Measurements from ENCODE around the gene DLGAP1. TPM values are rescaled to one million over a fixed set of nuclear protein-coding genes. Genes with fewer than 3 reads are reported as not detected.
"Not testable (repeated sequence)": the region's sequence is repeated elsewhere in the genome, so short reads cannot be mapped to it uniquely, and the experiment has no call there.

Gene DLGAP1
- total RNA-seq, 1 donor from 2014 or later: 0.63 TPM

DNA sequence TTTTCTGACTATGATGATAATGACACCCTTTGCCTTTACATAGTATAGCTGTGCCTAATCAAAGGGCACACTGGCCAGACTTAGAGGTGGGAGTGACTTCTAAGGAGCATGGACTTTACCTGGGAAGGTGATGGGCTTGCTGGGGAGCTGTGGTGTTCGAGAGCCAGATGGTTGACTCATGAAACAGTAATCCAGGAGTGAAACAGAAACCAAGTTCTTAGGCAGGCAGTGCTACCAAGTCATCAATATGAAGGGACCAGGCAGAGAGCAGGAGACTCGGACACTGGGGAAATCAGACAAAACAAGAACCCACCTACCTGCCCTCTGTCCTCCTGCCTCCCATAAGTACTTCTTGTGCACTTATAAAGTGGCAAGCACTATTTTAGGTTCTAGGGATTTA lies 430.4 kb downstream of the DLGAP1 start:
- no peak for DNase-seq (ENCODE audit: low read depth)
- no peak overlapping the region for H3K4me3 ChIP-seq (ENCODE audit: low read depth, low read length)
- TF ChIP-seq, protein P1, sequence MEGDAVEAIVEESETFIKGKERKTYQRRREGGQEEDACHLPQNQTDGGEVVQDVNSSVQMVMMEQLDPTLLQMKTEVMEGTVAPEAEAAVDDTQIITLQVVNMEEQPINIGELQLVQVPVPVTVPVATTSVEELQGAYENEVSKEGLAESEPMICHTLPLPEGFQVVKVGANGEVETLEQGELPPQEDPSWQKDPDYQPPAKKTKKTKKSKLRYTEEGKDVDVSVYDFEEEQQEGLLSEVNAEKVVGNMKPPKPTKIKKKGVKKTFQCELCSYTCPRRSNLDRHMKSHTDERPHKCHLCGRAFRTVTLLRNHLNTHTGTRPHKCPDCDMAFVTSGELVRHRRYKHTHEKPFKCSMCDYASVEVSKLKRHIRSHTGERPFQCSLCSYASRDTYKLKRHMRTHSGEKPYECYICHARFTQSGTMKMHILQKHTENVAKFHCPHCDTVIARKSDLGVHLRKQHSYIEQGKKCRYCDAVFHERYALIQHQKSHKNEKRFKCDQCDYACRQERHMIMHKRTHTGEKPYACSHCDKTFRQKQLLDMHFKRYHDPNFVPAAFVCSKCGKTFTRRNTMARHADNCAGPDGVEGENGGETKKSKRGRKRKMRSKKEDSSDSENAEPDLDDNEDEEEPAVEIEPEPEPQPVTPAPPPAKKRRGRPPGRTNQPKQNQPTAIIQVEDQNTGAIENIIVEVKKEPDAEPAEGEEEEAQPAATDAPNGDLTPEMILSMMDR (conservative IDR thresholded peaks at IDR 0.05; ENCODE audit: low read depth, low read length): no peak

- not testable (repeated sequence) for DNase-seq (ENCODE audit: low read depth); H3K4me3 ChIP-seq (ENCODE audit: low read depth, low read length)
These were observed 432.4 kb downstream of the DLGAP1 start for GRCh38 chr18:4022749-4023148.

- no peak for DNase-seq (ENCODE audit: low read depth)
- H3K4me3 ChIP-seq (ENCODE audit: low read depth, low read length): no peak overlapping the region
- TF ChIP-seq, protein P1 (conservative IDR thresholded peaks at IDR 0.05; ENCODE audit: low read depth, low read length): no peak
These were observed 435.1 kb downstream of the DLGAP1 start for GRCh38 chr18:4020026-4020425.

DNA sequence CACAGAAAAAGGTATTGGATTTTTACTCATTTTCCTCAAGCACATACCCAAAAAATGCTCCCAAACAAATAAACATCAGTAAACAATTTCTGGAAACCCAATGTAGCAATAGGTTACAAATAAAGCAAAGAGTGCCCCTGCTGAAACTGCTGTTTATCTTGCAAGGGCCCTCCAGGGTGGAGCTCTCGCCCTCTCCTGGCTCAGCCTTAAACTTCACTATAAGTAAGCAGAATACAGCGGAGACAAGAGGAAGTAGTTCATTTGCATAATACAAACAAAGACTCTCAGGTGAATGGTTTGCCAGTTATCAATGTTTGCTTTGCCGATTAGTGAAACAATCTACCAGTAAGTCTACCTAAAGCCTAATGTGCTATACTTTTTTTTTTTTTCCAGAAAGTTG lies 437.6 kb downstream of the DLGAP1 start:
- DNase-seq (ENCODE audit: low read depth): no peak
- H3K4me3 ChIP-seq (ENCODE audit: low read depth, low read length): no peak overlapping the region
- TF ChIP-seq, protein P1 (conservative IDR thresholded peaks at IDR 0.05; ENCODE audit: low read depth, low read length): peak; percentile 20

DNA sequence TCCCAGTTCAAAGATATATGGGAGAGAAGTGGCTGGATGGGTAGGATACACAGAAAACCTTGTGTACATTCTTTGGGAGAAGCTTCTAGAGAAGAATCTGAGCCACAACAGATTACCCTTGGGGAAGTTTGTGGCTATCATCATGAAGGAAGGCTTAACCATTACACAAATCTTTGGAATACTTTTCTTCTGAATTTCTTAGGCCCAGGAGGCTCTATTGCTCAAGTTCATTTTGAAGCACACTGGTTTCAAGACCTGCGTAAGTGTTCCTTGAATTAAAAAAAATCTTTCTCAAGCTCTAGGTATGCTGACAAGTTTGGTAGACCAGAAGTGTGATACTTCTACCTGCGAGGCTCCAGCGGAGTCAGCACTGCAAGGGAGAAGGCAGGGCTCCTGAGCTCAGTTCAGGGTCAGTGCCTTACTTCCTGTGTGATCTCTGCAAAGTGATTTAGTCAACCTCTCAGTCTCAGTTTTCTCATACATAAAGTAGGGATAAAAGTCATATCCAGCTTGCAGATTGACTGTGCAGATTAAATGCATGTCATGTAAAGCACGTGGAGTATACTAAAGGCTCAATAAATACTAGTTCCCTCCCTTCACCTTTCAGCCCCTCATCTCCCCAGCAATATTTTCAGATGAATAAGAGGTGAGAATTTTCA lies 438.6 kb downstream of the DLGAP1 start:
- H3K4me3 ChIP-seq (ENCODE audit: low read depth, low read length): no peak overlapping the region
- TF ChIP-seq, protein P1 (conservative IDR thresholded peaks at IDR 0.05; ENCODE audit: low read depth, low read length): no peak
- DNase-seq (ENCODE audit: low read depth): peak; percentile 15

DNA sequence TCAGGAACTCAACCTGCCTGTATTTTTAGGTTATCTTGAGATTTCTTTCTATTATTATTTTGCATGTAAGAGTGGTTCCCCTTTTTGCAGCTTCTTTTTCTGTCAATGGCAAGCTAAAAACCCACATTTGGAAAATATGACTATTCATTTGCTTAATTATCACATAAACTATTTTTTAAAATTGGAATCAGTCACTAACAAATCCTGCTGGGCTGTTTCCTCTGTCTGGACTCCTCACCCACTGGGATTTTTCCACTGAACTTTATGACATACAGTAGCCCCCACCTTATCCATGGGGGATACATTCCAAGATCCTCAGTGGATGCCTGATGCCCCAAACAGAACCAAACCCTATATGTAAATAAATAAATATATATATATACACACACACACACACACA lies 447.3 kb downstream of the DLGAP1 start:
- TF ChIP-seq, protein P1 (conservative IDR thresholded peaks at IDR 0.05; ENCODE audit: low read depth, low read length): no peak
- DNase-seq (ENCODE audit: low read depth): no peak
- H3K4me3 ChIP-seq (ENCODE audit: low read depth, low read length): no peak overlapping the region

GRCh38 chr18:4004183-4004829 lies 450.8 kb downstream of the DLGAP1 start:
- no peak overlapping the region for H3K4me3 ChIP-seq (ENCODE audit: low read depth, low read length)
- DNase-seq (ENCODE audit: low read depth): no peak
- TF ChIP-seq, protein P1 (conservative IDR thresholded peaks at IDR 0.05; ENCODE audit: low read depth, low read length): no peak
